Activated gamma-delta T cell treated with anti-CD3 and anti-CD28 coated beads, Interleukin-2, amount 50 U/mL, for 16 hours (primary cell): ENCODE data around the gene TRABD2B.

Experiments used
- DNase-seq: peaks from one replicate; pipeline ENCODE4 v3.0.0-alpha.2; 2020; ENCODE audit warnings: low read depth

Gene TRABD2B

GRCh38 chr1:47757226-47757975 is 239.8 kb downstream of the TRABD2B start:
- no peak for DNase-seq

GRCh38 chr1:47756411-47756810 is 240.8 kb downstream of the TRABD2B start:
- DNase-seq = no peak

GRCh38 chr1:47756006-47756405 is 241.2 kb downstream of the TRABD2B start:
- no peak for DNase-seq

GRCh38 chr1:47755101-47755990 is 241.8 kb downstream of the TRABD2B start:
- DNase-seq = peak; percentile 4

- no peak for DNase-seq
Measured at GRCh38 chr1:47754221-47754620, 243.0 kb downstream of the TRABD2B start.

GRCh38 chr1:47753808-47754207 is 243.4 kb downstream of the TRABD2B start:
- no peak for DNase-seq

- DNase-seq = no peak
Measured at GRCh38 chr1:47752559-47752958, 244.6 kb downstream of the TRABD2B start.

- no peak for DNase-seq
Measured at GRCh38 chr1:47751996-47752451, 245.2 kb downstream of the TRABD2B start.

GRCh38 chr1:47751193-47751592 is 246.0 kb downstream of the TRABD2B start:
- DNase-seq = no peak

- DNase-seq = no peak
Measured at GRCh38 chr1:47745715-47746609, 251.2 kb downstream of the TRABD2B start.

GRCh38 chr1:47742890-47743760 is 254.1 kb downstream of the TRABD2B start:
- no peak for DNase-seq

GRCh38 chr1:47738560-47739182 is 258.5 kb downstream of the TRABD2B start:
- DNase-seq = no peak

- no peak for DNase-seq
Measured at GRCh38 chr1:47732489-47732888, 264.7 kb downstream of the TRABD2B start.

GRCh38 chr1:47731730-47732129 is 265.5 kb downstream of the TRABD2B start:
- no peak for DNase-seq

GRCh38 chr1:47729685-47730084 is 267.5 kb downstream of the TRABD2B start:
- no peak for DNase-seq

GRCh38 chr1:47727697-47728085 is 269.5 kb downstream of the TRABD2B start:
- DNase-seq = no peak

GRCh38 chr1:47727051-47727696 is 270.0 kb downstream of the TRABD2B start:
- DNase-seq = no peak

- DNase-seq = peak; percentile 38
Measured at GRCh38 chr1:47725992-47726855, 271.0 kb downstream of the TRABD2B start.

- DNase-seq = no peak
Measured at GRCh38 chr1:47725511-47725991, 271.6 kb downstream of the TRABD2B start.
